GDM1 (cell line): ENCODE data around the gene PHF21B.
"Not testable (repeated sequence)": the region's sequence is repeated elsewhere in the genome, so short reads cannot be mapped to it uniquely, and the experiment has no call there.

ENCODE experiments used
- DNase-seq: peaks from one replicate; lab custom pipeline; 2025; lab: John Stamatoyannopoulos, UW

The PHF21B gene

GRCh38 chr22:44988671-44989070 lies 21.1 kb downstream of the PHF21B start:
- no peak for DNase-seq

DNA sequence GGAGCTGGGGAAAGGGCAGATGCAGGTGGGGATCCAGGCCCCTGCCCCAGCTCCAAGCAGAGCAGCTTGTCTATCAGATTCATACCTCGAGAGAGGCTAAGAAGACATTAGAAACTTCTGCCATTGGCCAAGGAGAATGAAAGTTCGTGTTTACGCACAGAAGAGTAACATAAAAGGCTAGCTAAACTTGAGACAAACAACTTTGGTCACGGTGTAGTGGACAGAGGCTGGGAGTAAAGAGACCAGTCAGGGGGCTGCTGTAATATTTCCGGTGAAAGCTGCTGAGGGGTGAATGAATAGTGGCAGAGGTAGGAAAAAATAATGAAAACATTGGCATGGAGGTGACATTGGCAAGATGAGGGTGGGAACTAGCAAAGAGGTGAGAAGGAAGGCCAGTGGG lies 22.9 kb downstream of the PHF21B start:
- DNase-seq, result no peak

GRCh38 chr22:44985906-44986527 lies 23.8 kb downstream of the PHF21B start:
- DNase-seq, result no peak

GRCh38 chr22:44983878-44984482 lies 25.8 kb downstream of the PHF21B start:
- no peak for DNase-seq

GRCh38 chr22:44982445-44982844 lies 27.4 kb downstream of the PHF21B start:
- DNase-seq, result no peak

- no peak for DNase-seq
Observed at GRCh38 chr22:44981857-44982256, 27.9 kb downstream of the PHF21B start.

GRCh38 chr22:44979154-44979553 lies 30.7 kb downstream of the PHF21B start:
- no peak for DNase-seq

- peak; percentile 83 for DNase-seq
Observed at GRCh38 chr22:44975427-44976262, 34.2 kb downstream of the PHF21B start.

- no peak for DNase-seq
Observed at GRCh38 chr22:44974454-44974853, 35.4 kb downstream of the PHF21B start.

DNA sequence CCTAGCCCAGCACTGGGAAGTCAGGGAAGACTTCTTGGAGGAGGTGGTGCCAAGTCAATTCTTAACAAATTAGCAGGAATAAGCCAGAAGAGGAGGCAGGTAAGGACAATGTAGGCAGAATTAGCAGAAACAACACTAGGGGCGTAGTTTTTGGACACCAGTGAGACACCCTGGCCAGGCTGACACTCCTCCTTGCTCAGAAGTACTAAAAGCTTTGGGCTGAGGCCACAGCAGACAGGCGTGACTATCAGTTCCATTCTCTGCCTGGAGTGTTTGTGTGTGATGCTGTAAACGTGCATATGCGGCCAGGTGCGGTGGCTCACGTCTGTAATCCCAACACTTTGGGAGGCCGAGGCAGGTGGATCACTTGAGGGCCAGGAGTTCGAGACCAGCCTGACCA lies 36.0 kb downstream of the PHF21B start:
- DNase-seq, result no peak

GRCh38 chr22:44972363-44973083 lies 37.3 kb downstream of the PHF21B start:
- DNase-seq, result no peak

- DNase-seq, result no peak
Observed at GRCh38 chr22:44971651-44972362, 38.0 kb downstream of the PHF21B start.

- no peak for DNase-seq
Observed at GRCh38 chr22:44970291-44970690, 39.5 kb downstream of the PHF21B start.

GRCh38 chr22:44969817-44970216 lies 40.0 kb downstream of the PHF21B start:
- no peak for DNase-seq

DNA sequence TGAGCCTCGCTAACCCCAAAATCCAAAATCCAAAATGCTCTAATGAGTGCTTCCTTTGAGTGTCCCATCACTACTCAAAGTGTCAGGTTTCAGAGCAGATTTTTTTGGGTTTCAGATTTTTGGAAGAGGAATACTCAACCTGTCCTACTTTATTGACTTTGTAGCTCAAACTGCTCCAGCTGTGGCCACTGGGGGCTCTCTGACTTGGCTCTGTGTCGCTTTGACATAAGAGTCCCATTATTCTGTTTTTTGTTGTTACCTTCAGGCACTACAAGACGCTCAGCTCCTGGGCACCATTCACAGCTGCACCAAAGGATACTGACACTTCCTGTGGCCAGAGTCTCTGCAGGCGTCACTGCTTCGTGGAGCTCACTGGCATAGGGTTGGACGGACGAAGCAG lies 41.1 kb downstream of the PHF21B start:
- DNase-seq, result no peak

GRCh38 chr22:44965171-44965570 lies 44.6 kb downstream of the PHF21B start:
- DNase-seq, result no peak

GRCh38 chr22:44964722-44965078 lies 45.1 kb downstream of the PHF21B start:
- DNase-seq, result no peak

DNA sequence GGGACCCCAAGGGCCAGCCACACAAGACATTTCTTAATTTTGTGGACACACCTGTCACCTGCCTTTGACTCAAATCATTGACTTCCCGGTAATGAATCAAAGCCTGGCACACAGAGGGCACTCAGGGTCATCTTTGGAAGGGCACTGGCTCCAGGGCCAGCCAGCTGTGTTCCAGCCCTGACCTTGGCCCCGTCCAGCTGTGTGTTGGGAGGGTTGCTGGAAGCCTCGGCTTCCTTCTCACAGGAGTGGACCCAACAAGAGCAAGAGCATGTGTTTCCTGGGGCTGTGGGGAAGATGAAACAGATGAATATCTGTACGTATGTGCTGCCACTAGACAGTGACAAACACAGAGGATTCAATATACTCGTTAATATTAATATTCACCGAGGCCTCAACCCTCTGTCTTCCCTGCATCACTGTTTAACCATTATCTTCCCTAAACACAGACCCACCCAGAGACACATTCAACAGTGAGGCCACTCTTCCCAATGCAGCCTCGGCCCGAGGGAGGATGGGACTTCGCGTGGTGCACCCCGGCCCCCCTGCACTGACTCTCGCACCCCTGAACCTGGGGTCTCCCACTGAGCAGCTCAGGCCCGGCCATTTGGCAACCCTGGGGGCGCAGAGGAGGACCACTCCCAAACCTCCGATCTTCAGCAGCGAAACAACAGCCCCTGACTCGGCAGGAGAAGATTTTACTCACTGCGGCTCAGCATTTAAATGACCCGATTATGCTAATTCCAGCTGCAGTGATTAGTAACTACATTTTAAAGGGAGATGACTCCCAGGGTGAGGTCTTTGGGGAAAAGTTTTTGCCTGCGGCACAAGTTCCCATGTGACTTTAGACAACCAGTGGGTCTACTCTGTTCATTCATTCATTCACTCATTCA lies 45.7 kb downstream of the PHF21B start:
- no peak for DNase-seq

- DNase-seq, result no peak
Observed at GRCh38 chr22:44962741-44963454, 46.9 kb downstream of the PHF21B start.

DNA sequence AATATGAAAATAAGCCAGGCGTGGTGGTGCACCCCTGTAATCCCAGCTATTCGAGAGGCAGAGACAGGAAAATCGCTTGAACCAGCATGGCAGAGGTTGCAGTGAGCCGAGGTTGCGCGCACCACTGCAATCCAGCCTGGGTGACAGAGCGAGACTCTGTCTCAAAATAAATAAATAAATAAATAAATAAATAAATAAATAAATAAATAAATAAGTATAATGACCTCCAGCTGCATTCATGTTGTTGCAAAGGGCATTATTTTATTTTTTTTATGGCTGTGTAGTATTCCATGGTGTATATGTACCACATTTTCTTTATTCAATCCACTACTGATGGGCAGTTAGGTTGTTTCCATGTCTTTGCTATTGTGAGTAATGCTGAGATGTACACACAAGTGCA lies 48.1 kb downstream of the PHF21B start:
- not testable (repeated sequence) for DNase-seq
